HTR-8/SVneo (cell line): ENCODE results near the gene PPCS.

Experiments
- DNase-seq: peaks from one replicate; pipeline ENCODE4 v3.0.0; 2011; ENCODE audit warnings: low spot score, mixed read lengths; ENCODE audit not compliant: insufficient read length
- FAIRE-seq: peaks from 2 replicates; lab custom pipeline; 2011; peaks lifted over from hg19 to GRCh38; lab: Jason Lieb, UNC

PPCS gene

DNA sequence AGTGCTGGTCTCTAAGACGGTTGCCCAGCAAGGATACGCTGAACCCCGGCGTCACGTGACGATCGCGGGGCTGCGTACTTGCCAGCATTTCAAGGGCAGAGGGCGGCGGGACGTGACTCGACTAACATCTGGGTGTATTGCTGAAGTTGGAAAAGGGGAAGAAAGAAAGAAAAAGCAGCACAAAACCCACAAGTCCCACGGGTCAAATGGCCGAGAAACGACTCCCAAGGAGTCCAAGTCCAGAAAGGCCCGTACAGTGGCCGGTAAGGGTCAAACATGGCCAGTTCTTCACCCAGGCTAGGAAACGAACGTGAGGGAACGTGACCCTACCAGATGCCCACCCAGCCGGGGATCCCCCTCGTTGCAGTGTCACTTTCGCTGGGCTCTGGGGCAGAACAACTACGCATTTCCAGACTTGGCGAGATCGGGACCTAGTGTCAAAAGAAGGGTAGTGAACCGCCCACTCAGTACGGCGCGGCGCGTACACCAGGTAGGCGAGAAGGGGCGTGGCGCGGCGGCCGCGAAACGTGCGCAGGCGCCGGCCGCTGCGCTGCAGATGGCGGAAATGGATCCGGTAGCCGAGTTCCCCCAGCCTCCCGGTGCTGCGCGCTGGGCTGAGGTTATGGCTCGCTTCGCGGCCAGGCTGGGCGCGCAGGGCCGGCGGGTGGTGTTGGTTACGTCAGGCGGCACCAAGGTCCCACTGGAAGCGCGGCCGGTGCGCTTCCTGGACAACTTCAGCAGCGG lies at the start of gene PPCS, which contains the start of gene ZMYND12:
Gene PPCS (plus strand): TSS at position 534 of the 744 bp plus-strand sequence. CDS start 23 bp downstream, at position 557.
Gene ZMYND12 (minus strand): TSS at position 13 of the 744 bp plus-strand sequence. CDS start 25 bp downstream, outside the sequence.
- FAIRE-seq (peak; percentile 55), DNase-seq (peak; percentile 74)

DNA sequence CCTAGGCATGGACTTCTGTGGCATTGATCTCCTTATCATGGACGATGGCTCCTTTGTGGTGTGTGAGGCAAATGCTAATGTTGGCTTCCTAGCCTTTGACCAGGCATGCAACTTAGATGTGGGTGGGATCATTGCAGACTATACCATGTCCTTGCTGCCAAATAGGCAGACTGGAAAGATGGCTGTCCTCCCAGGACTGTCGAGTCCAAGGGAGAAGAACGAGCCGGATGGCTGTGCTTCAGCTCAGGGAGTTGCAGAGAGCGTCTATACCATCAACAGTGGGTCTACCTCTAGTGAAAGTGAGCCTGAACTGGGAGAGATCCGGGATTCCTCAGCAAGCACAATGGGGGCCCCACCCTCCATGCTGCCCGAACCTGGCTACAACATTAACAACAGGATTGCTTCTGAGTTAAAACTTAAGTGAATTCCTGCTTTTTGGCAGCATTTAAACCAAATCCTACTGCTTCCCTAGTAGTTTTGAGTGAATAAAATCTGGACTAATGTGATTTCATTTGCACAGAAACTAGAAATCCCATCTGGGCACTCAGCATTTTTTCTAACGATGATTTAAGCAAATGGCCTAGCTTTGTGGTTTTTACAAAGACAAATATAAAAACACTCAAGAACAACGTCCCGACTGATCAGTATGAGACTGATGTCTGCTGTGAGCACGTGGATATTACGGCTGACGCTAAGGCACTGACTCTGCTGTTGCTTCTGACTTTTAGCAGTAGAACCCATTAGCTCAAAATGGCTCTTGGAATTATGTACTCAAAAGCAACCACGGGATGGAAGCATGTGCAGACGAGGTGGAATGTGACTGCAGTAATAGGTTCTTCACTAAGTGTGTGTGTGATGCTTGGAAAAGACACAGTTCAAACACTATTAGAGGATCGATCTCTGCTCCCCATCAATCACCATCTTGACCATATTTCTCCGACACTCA lies 41.5 kb upstream of the PPCS start:
- FAIRE-seq (no peak), DNase-seq (no peak)

DNA sequence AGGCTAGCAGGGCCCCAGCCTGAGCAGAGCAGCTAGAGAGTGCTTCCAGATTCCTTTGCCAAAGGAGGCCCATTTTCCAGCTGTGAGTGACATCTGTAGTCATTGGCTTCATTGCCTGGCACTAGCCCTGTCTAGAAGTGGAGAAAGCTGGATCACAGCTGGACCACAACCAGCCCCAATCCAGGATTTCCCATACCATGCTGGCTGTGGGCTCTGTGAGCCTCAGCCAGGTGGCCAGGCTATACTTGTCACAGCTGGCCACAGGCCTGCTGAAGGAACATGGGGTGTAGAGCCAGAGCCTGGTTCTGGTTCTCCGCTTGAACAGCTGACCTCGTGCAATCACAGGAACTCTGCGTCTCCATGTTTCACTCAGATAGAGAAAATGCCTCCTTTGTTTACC lies 39.2 kb upstream of the PPCS start:
- FAIRE-seq (no peak), DNase-seq (no peak)

DNA sequence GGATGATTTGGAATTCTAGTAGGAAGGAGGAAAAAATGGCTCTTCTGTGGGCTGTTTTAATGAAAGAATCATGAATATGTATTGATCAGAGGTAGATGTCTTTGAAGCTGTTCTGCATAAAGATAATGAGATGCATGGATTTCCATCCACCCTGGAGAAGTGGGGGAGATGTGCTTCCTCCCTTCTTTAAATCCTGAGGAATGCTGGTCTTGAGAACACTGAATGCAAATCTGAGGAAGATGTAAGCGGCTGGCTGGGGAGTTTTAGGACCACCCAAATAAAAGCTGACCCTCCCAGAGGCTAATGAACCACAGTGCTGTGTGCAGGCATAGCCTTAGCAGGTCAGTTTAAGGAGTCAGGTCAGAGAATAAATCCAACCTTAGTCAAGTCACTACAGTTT lies 37.8 kb upstream of the PPCS start:
- FAIRE-seq (no peak), DNase-seq (no peak)

DNA sequence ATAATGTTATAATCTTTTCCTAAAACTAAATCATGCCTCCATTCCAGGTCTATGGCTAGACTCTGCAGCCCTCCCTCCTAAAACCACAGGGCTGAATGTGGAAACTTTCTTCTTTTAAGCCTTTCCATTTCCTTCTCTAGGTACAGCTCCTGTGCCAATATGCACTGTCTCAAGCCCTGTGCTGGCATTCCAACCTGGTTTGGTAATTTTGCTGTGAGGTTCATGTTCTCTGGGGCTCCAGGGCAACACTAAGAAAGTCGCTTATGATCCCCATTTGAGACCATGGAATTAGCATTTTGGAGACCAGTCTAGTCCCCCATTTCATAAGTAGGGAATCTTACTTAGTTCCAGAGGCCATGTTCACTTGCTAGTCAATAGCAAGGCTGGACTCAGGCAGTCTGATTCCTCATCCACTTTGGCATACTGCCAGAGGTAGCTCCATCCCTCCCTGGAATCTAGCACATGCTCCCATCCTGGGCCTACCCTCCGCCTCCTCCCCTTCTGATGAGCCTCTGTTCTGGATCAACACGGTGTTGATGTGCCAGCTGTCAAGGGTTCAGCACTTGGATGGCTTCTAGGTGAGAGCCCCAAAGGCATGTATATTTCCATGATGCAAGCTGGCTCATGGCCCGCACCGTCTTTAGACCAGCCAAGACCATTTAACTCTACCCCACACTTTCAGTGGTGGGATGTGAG lies 37.1 kb upstream of the PPCS start:
- FAIRE-seq (no peak), DNase-seq (no peak)

DNA sequence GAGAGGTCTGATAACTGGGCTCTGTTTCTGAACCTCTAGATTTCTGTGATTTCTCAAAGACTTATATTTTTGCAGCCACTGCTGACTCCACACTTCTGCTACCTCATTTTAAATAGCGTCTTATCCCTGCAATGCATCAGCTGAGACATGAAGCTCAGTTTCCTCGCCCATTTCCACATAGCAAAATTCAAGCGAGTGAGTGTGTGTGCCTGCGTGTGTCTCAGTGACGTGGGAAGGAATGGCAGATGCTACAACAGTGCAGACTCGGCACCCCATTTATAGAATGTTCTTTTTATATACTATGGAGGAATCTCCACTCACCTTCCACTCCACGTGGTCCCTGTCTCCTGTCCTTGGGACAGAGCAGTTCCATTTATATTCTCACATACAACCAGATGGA lies 36.2 kb upstream of the PPCS start:
- no peak for DNase-seq
- FAIRE-seq: no peak

DNA sequence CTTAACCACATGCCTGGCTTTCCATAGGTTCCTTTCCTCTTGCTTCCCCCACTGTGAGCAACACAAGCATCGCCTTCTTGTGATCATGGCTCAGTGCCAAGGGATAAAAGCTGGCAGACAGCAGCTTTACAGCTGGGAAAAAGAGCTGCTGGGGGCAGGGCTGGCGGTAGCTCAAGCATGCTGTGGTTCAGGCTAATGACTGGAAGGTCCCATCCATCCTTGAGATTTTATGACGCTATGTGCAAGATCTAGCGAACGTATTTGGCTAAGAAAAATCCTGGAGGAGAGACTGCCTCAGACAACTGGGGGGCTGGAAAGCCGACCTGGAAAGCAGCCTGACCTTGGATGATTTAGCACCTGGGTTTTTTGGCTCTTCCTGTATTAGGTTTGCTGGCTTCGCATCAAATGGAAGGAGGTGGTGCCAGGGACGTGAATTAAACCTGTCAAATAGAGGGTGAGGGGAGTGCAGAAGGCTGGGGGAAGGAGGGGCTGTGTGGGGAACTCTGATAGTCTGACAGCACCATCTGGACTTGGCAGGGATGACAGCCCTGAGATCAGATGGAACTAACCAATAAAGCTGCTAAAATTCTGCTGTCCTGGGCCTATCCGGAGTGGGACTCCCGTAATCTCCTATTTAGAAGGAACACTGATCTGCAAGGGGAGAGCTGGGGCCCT lies 35.3 kb upstream of the PPCS start:
- FAIRE-seq (no peak), DNase-seq (peak; percentile 7)

DNA sequence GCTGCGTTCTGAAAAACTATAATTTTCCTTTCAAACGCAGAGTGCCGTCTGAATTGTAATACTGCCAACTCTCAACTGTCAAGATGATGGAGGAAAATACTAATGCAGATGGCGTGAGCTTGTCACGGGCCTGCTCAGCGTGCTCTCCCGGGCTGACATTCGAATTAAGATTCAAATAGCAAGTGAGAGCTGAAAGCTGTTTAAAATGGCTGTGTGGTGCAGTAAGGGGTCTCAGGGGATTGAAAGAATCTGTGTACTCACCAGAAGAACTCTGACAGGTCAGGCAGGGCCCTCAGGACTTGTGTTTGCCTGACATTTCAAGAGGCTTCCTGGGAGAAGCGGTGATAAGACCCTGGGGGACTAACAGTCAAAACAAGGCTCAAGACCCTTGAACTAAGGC lies 33.6 kb upstream of the PPCS start:
- no peak for DNase-seq
- FAIRE-seq: no peak

DNA sequence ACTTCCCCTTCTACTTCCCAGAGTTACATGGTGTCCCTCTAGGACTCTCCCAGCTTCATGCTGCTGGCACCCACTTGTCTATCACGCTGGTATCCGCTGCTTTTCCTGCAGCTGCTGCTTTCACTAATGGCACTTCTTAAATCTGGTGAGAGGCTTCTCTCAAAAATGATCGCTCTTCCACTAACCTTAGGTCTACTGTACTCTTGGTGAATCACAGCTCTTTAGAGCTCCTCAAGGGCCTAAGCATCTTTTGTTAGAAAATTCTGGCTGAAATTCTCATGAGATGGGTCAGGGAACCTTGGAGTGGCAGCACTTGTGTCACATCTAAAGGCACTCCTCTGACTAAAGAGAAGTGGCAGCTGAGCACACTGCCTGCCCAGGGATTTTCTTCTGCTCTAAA lies 32.7 kb upstream of the PPCS start:
- FAIRE-seq (no peak), DNase-seq (no peak)

DNA sequence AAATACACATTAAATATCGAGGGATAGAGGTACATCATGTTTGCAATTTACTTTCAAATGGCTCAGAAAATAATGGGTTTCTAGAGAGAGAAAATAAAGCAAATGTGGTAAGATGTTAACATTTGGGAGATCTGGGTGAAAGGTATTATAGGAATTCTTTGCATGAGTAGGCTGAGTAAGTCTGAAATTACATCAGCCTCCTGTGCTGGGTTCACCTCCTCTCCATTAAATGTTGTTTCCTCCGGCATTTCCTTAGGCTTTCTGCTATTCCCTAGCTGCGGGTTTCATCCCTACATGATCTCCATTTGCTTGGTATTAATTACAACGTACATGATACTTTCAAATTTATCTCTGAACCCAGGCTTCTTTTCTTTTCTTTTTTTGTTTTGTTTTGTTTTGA lies 32.1 kb upstream of the PPCS start:
- DNase-seq (no peak), FAIRE-seq (no peak)

DNA sequence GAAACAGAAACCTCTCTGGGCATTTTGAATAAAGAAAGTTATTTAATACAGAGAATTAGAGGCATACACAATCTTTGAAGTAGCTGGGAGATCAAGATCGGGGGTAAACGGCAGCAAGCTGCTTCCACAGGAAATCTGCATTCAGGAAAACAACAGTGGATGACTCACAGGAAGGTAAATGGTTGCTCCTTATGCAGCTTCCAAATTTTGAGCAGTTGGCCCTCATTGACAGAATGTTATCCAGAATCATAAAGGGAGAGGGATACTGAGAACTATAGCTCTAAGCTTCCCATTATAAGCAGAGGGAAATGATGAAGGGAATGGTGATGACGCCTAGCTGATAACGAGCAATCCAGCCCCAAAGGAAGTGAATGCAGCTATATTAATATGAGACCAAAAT lies 29.1 kb upstream of the PPCS start:
- DNase-seq (no peak), FAIRE-seq (no peak)

DNA sequence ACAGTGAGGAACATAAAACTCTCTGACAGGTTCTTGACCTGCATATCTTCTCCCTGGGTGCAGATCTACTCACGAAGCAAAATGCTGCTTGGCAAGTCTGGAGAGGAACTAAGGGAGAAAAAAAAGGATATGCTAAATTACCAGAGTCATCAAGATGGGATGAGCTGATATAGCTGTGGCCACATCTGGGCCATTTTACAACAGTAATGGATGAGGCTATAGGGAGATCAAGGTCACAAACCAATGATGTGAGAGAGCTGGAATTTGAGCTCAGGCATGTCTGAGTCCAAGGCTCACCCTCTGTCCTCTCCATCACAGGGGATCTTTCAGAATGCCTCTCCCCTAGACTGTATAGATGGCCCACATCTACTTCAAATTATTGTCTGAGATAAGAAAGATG lies 26.7 kb upstream of the PPCS start:
- FAIRE-seq (no peak), DNase-seq (no peak)

DNA sequence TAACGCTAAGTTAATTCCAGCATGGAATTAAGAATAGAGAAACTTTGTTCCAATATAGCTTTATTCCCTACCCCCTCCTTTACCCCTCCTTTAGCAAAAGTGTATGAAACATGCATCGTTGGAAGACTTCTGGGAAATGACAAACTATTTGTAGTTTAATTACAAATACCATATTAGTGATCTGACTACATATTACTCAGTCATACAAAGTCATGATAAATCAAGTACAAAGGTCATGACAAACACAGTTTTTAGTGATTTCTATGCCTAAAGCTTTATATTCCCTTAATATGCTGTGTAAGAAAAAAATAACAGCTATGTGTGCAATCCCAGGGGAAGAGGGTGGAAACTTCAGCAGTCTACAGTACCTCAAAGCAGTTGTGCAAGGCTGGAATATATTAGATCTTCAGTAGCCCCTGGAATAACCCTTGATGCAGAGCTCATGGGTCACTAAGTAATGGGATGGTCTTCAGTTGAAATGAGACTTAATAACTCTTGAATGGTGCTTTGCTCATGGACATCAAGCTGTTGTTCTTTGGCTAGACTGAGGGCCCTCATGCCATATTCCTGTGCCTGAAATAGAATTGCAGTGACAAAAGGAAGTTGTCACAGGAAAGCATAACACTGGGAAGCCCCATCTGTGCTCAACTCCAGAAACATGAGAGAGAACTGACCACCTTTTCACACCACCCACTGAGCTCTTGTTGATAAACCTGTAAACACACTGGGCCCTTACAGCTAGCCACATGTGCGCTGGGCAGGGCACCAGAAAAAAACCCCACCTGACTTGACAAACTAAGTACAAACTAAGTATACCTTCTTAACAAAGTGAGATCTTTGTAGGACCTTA lies 25.8 kb upstream of the PPCS start:
- DNase-seq (no peak), FAIRE-seq (no peak)

DNA sequence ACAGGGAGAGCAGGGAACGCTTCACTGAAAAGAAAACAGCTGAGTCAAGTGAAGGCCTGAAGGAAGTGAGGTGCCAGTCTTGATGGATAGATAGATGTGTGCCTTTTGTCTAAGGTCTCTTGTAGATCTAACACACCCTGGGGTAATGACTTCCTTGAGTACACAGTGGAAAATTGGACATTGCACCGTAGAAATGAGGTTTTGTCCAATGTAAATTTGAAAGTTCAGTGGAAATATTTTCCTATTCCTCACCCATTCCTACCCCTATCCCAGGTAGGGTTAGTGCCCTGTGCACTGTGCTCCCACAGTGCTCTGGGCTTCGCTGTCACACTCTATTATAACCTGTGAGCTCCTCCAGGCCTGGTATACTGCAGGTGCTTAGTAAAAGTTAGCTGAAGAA lies 24.8 kb upstream of the PPCS start:
- FAIRE-seq: no peak
- DNase-seq: no peak

DNA sequence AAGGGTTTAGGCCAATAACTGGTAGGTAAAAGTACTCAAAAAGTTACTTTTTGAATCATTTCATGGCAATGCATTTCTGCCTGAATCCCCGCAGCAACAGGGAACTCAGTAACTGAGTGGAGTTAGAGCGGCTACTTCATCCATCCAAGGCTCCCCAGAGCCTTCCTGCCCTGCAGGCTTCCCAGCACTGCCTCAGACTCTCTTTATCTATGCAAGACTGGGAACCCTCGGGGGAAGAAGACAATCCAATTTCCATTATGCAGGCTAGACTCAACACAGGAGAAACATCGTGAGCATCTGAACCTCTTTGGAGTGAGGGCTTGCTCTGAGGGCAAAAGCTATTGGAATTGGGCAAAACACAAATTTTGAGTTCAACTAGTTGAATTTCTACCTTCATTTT lies 23.6 kb upstream of the PPCS start:
- DNase-seq (no peak), FAIRE-seq (no peak)

DNA sequence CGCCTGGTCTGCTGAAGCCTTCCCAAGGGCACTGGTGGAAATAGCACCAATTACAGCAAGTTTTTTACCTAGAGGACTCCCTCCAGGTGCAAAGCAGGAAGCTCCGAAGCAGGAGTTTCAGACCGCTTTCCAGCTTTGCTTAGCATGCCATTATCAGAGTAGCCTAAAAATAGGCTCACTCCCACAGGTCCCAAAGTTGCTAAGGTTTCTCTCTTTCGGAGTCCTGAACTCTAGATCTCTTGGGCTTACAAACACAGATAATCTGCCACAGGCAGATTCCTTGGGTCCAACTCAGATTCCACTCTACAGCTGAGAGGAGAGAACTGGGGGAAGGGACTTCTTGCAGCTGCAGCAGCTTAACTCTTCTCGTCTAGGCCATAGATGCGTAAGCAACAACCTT lies 23.0 kb upstream of the PPCS start:
- no peak for FAIRE-seq

DNA sequence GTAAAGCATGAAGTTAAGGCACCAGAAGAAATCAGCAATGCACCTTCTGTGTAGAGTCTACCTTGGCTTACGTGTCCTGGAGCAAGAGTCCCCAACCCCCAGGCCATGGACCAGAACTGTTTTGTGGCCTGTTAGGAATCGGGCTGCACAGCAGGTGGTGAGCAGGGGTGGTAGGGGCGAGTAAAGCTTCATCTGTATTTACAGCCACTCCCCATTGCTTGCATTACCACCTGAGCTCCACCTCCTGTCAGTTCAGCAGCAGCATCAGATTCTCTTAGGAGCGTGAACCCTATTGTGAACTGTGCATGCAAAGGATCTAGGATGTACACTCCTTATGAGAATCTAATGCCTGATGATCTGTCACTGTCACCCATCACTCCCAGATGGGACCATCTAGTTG lies 22.0 kb upstream of the PPCS start:
- FAIRE-seq (no peak), DNase-seq (no peak)

More for the DNA sequence above, 23.0 kb upstream of the PPCS start:
- DNase-seq: no peak

DNA sequence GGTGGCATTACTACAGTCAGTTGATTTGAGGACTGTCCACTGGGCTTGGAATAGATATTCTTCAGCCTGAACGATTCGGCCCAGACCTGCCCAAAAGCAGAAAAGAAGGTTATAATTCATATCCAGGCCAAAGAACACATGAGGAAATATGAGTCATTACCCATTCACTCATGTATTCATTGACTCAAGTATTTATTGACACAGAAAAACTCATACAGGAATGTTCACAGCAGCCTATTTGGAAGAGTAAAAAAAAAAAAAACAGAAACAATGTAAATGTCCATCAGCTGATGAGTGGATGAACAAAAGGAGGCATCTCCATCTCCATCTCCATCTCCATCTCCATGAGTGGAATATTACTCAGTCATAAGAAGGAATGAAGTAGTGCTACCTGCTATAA lies 16.4 kb upstream of the PPCS start:
- FAIRE-seq (no peak), DNase-seq (peak; percentile 33)

DNA sequence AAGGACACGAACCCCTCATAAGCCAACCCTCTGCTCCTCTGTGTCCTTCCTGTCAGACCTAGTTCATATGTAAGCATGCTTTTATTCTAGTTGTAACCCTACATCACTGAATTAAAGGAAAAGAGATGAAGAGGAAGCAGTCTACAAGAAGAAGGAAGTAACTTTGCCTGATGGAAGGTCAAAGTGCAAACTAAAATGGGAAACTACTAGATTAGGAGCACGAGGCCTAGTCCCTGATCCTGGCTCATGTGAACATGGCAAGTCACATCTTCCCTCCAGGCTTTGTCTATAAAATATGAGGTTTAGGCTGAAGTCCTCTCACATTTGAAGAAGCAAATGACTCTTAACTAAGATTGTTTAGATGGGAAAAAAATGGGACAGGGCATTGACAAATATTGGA lies 13.7 kb upstream of the PPCS start:
- DNase-seq (no peak), FAIRE-seq (no peak)
